Upper lobe of right lung (tissue), 1 donor: Measurements from ENCODE around the gene ENGASE. TPM values are rescaled to one million over a fixed set of nuclear protein-coding genes. Genes with fewer than 3 reads are reported as not detected.

Experiments used
- ATAC-seq: fragments of 200-7000 bp; cut with Tn5 transposase; one replicate; pipeline ENCODE4 v1.9.1; 2020; ENCODE audit warnings: mild to moderate bottlenecking, moderate library complexity
- DNase-seq: peaks from one replicate; pipeline ENCODE4 v3.0.0-alpha.2; 2020
- H3K27ac ChIP-seq: fragments of 200-600 bp; one replicate; pipeline ENCODE4 v1.8.0; 2022
- H3K27me3 ChIP-seq: fragments of 200-600 bp; one replicate; pipeline ENCODE4 v1.8.0; 2022; ENCODE audit warnings: mild to moderate bottlenecking
- H3K36me3 ChIP-seq: fragments of 200-600 bp; one replicate; pipeline ENCODE4 v1.8.0; 2022
- H3K4me1 ChIP-seq: fragments of 200-600 bp; one replicate; pipeline ENCODE4 v1.8.0; 2022
- H3K4me3 ChIP-seq: fragments of 200-600 bp; one replicate; pipeline ENCODE4 v1.8.0; 2022; ENCODE audit warnings: mild to moderate bottlenecking
- H3K9me3 ChIP-seq: fragments of 200-600 bp; one replicate; pipeline ENCODE4 v1.8.0; 2022
- CTCF ChIP-seq: fragments of 200-600 bp; IDR thresholded peaks from one replicate; pipeline ENCODE4 v1.8.0; 2022; ENCODE audit warnings: antibody characterized with exemption
- intact Hi-C: fragments of 100-400 bp; cut with DNase I; formaldehyde crosslinking; loops from one replicate; pipeline ENCODE4 v1.11.0; 2022
- total RNA-seq: library from RNA; stranded (reverse); fragmentation: NEBNext Ultra II Directional; extraction: Animal tissue kit (Norgen Biotek cat#: 25700); gene quantifications from one replicate; pipeline ENCODE4 v1.2.1, GENCODE V29; 2021
- donor health status: DM: no; HTN: yes; CAD: no; lungs with severe emphysema.

ENGASE gene
- total RNA-seq, 1 donor from 2014 or later, result 58.2 TPM

- DNase-seq (no peak), ATAC-seq (no peak)
- Histone ChIP-seq H3K9me3 (no peaks in the 10 kb centered on the region), H3K36me3 (peaks cover 5% of the 10 kb centered on the region), H3K27me3 (peaks cover 48% of the 10 kb centered on the region), H3K4me1 (no peaks in the 10 kb centered on the region), H3K4me3 (no peak overlapping the region), H3K27ac (no peak overlapping the region)
- intact Hi-C loops, result no loop called here
- no peak for TF ChIP-seq CTCF
Observed at GRCh38 chr17:79091226-79091670, 16.6 kb downstream of the ENGASE start.

- no peak for ATAC-seq
- intact Hi-C loops, result no loop called here
- Histone ChIP-seq H3K4me1 (no peaks in the 10 kb centered on the region), H3K9me3 (no peaks in the 10 kb centered on the region), H3K36me3 (no peaks in the 10 kb centered on the region), H3K27me3 (peaks cover 61% of the 10 kb centered on the region), H3K27ac (no peak overlapping the region), H3K4me3 (no peak overlapping the region)
- DNase-seq, result no peak
- TF ChIP-seq CTCF, result no peak
Observed at GRCh38 chr17:79092567-79092966, 17.9 kb downstream of the ENGASE start.

- H3K36me3 ChIP-seq, result no peaks in the 10 kb centered on the region
- DNase-seq (no peak), ATAC-seq (no peak)
- H3K9me3 ChIP-seq, result no peaks in the 10 kb centered on the region
- H3K27ac ChIP-seq, result no peak overlapping the region
- peaks cover 68% of the 10 kb centered on the region for H3K27me3 ChIP-seq
- intact Hi-C loops, result no loop called here
- no peak for TF ChIP-seq CTCF
- H3K4me3 ChIP-seq, result no peak overlapping the region
- no peaks in the 10 kb centered on the region for H3K4me1 ChIP-seq
Observed at GRCh38 chr17:79093270-79093669, 18.6 kb downstream of the ENGASE start.

GRCh38 chr17:79094261-79094660, 19.6 kb downstream of the ENGASE start:
- peaks cover 77% of the 10 kb centered on the region for H3K27me3 ChIP-seq
- no peaks in the 10 kb centered on the region for H3K9me3 ChIP-seq
- no peak overlapping the region for H3K27ac ChIP-seq
- ATAC-seq, result no peak
- H3K36me3 ChIP-seq, result no peaks in the 10 kb centered on the region
- intact Hi-C loops, result no loop called here
- H3K4me3 ChIP-seq, result no peak overlapping the region
- H3K4me1 ChIP-seq, result no peaks in the 10 kb centered on the region
- DNase-seq, result no peak
- no peak for TF ChIP-seq CTCF

GRCh38 chr17:79095345-79096055, 20.9 kb downstream of the ENGASE start:
- no peaks in the 10 kb centered on the region for H3K4me1 ChIP-seq
- ATAC-seq, result no peak
- no peak for DNase-seq
- H3K4me3 ChIP-seq, result no peak overlapping the region
- H3K27ac ChIP-seq, result no peak overlapping the region
- H3K36me3 ChIP-seq, result no peaks in the 10 kb centered on the region
- TF ChIP-seq CTCF, result no peak
- H3K27me3 ChIP-seq, result peaks cover 89% of the 10 kb centered on the region
- no peaks in the 10 kb centered on the region for H3K9me3 ChIP-seq
- intact Hi-C loops, result no loop called here
